Left hindlimb (tissue), 1 donor: ENCODE measurements around the gene TIMP2.
A peak's percentile ranks its signal among the peaks of the same experiment; 100 is the strongest.
"Not testable (repeated sequence)": the region's sequence is repeated elsewhere in the genome, so short reads cannot be mapped to it uniquely, and the experiment has no call there.

Source experiments
- DNase-seq: peaks from one replicate; pipeline ENCODE4 v3.0.0-alpha.2; 2018

The TIMP2 gene

GRCh38 chr17:78884876-78885667 lies 40.1 kb downstream of the TIMP2 start:
- no peak for DNase-seq

- DNase-seq = no peak
Observed at GRCh38 chr17:78884148-78884825, 40.9 kb downstream of the TIMP2 start.

GRCh38 chr17:78883533-78884131 lies 41.6 kb downstream of the TIMP2 start:
- peak; percentile 90 for DNase-seq

- DNase-seq = peak; percentile 84
Observed at GRCh38 chr17:78883089-78883532, 42.1 kb downstream of the TIMP2 start.

GRCh38 chr17:78882540-78883088 lies 42.6 kb downstream of the TIMP2 start:
- DNase-seq = no peak

- peak; percentile 94 for DNase-seq
Observed at GRCh38 chr17:78879635-78880186, 45.5 kb downstream of the TIMP2 start.

- no peak for DNase-seq
Observed at GRCh38 chr17:78878871-78879527, 46.2 kb downstream of the TIMP2 start.

GRCh38 chr17:78878261-78878660 lies 46.9 kb downstream of the TIMP2 start:
- no peak for DNase-seq

GRCh38 chr17:78876954-78877517 lies 48.2 kb downstream of the TIMP2 start:
- not testable (repeated sequence) for DNase-seq

GRCh38 chr17:78876094-78876597 lies 49.0 kb downstream of the TIMP2 start:
- DNase-seq = no peak

GRCh38 chr17:78875363-78876093 lies 49.7 kb downstream of the TIMP2 start:
- no peak for DNase-seq

- DNase-seq = peak; percentile 72
Observed at GRCh38 chr17:78873519-78874340, 51.5 kb downstream of the TIMP2 start.

GRCh38 chr17:78872486-78872885 lies 52.7 kb downstream of the TIMP2 start:
- DNase-seq = no peak

- no peak for DNase-seq
Observed at GRCh38 chr17:78870621-78871020, 54.6 kb downstream of the TIMP2 start.

GRCh38 chr17:78868391-78868790 lies 56.8 kb downstream of the TIMP2 start:
- DNase-seq = no peak

GRCh38 chr17:78867046-78867445 lies 58.1 kb downstream of the TIMP2 start:
- DNase-seq = not testable (repeated sequence)

GRCh38 chr17:78865682-78866390 lies 59.4 kb downstream of the TIMP2 start:
- peak; percentile 72 for DNase-seq

GRCh38 chr17:78864117-78864516 lies 61.1 kb downstream of the TIMP2 start:
- no peak for DNase-seq
